Fibroblast of skin of left biceps (primary cell): Measurements from ENCODE around the gene DOCK2.
"Not testable (repeated sequence)": the region's sequence is repeated elsewhere in the genome, so short reads cannot be mapped to it uniquely, and the experiment has no call there.

ENCODE experiments used
- DNase-seq, 2 experiments: peaks; one replicate each; pipeline ENCODE4 v3.0.0-alpha.2; 2013; ENCODE audit warnings: low read depth in 2 of 2

DOCK2 gene

DNA sequence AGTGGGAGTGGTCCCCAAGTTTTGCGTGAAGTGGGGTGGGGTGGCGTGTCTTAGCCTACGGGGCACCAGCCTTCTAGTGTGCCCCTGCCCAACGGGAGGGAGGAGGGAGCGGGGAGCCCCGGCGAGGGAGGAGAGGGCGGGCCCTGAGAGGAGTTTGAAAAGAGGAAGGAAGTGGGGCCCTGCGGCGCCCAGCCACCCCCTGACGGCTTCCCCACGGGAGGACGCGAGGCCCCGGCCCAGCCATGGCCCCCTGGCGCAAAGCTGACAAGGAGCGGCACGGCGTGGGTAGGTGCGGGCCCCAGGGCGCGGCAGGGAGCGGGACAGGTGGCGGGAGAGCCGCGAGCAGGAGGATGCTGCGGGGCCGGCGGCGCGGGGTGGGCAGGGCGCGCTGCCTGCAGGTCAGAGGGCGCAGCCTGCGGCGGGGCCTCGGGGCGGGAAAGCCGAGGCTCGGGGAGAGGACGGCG lies at the start of gene DOCK2:
Gene DOCK2 (plus strand): TSS at position 191 of the 464 bp plus-strand sequence. CDS start 52 bp downstream, at position 243.
- no peak for DNase-seq

DNA sequence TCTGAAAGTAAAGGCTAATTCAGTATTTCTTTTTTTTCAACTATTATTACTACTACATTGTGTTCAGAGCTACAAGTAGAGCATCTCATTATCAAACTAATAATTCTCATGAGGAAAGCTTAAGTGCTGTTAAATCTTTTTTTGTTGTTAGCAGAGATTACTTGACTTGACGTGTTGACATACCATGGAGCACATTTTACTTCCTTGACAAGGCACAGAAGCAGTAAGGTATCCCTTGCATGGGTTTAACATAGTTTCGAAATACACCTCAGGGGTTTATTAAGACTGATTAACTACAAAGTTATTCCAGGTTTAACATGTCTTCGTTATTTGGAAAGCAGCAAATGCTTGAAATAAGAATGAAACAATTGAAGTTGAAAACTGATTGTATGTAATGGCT lies 46.5 kb upstream of the DOCK2 start:
- no peak for DNase-seq

DNA sequence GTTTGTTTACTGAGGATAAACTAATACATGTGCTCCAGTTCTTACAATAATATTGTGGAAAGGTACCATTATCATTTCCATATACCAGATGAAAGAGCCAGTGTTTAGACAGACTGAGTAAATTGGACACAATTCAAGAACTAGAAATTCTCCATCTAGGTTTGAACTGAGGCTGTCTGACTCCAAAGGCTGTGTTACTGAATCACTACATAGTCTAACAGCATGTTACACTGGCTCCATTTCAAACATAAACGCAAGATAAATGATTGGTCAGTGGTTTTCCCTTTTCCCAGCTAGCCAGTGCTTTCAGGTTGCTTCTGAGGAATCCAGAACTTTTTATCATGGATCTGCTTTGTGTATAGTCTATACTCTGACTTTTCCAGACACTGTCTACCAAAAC lies 45.4 kb upstream of the DOCK2 start:
- DNase-seq, result peak in 1 of 2 experiments; percentile 20

GRCh38 chr5:169592937-169593650 lies 44.0 kb upstream of the DOCK2 start:
- no peak for DNase-seq

DNA sequence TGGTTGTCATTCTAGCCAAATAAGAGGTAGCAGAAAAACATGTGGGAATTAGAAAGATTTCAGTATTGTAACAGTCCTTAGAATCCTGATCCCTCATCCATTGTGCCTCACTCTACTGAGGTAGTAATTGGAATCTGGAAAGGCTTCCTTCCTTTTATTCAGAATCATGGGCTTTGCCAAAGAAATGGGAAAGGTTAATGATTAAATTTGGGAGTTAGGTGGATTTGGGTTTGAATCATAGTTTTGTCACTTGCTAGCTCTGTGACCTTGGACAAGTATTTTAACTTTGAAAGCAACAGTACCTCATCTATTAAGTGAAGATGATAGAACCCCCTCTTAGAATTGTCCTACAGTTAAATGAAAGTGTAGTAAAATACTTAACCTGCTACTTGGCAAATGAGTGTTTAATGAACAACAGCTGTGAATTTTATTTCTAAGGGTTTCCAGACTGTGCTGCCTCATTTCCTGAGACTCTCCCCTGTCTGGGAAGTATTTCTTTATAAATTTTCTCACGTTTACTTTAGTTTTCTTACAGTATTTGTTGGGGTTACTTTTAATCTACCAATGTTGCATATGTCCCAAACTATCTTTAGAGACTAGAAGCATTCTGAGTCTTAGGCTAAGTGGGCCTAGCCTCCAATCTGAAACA lies 41.8 kb upstream of the DOCK2 start:
- DNase-seq, result no peak

- DNase-seq, result no peak
These were observed 37.6 kb upstream of the DOCK2 start for GRCh38 chr5:169599451-169599850.

GRCh38 chr5:169602535-169602934 lies 34.5 kb upstream of the DOCK2 start:
- no peak for DNase-seq

DNA sequence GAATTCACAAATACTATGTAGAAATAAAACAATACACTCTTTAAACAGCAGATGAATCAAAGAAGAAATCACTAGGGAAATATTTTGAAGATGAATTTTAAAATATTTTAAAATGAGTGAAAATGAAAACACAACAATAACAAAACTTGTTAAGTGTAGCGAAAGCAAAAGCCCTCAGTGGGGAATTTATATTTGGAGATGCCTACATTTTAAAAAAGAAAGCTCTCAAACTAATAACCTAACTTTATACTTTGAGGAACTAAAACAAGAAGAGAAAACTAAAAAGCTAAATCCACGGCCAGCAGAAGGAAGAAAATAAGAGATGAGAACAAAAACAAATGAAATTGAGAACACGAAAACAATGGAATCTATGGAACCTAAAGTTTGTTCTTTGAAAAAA lies 30.8 kb upstream of the DOCK2 start:
- no peak for DNase-seq

DNA sequence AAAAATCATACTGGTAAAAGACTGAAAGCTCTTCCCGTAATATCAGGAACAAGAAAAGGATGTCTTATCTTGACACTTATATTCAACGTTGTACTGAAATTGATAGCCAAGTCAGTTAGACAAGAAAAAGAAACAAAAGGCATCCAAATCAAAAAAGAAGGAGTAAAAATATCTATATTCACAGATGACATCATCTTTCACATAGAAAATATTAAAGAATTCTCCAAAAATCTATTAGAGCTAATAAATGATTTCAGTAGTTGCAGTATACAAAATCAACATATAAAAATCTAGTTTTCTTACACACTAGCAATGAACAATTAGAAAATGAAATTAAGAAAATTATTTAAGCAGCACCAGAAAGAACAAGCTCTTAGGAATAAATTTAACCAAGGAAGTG lies 29.2 kb upstream of the DOCK2 start:
- no peak for DNase-seq

DNA sequence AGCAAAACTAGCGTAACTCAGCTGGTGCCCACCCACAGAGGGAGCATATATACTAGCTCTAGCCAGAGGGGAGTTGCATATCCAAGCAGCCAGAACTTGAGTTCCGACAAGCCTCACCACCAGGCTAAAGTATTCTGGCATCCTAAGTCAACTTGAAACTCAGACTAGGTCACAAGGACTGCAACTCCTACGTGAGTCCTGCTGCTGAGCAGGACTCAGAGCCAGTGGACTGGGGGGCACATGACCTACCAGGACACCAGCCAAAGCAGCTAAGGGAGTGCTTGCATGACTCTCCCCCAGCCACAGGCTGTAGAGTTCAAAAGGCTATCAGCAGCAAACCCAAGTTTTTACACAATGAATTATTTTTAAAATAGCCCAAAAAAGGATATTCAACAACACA lies 27.4 kb upstream of the DOCK2 start:
- DNase-seq, result no peak

DNA sequence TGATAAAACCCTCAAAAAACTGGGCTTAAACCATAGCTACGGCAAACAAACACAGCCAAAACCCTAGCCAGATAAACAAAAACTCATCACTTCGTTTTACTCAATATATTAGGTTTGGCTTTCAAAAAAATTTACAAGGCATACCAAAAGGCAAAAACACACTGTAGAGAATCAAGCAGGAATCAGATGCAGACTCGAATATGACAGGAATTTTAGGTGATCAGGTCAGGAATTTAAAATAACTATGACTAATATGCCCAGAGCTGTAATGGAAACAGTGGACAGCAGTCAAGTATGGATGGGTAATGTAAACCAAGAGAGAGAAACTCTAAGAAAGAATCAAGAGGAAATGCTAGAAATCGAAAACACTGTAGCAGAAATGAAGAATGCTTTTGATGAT lies 26.5 kb upstream of the DOCK2 start:
- DNase-seq, result no peak

- no peak for DNase-seq
These were observed 21.5 kb upstream of the DOCK2 start for GRCh38 chr5:169615561-169615960.

DNA sequence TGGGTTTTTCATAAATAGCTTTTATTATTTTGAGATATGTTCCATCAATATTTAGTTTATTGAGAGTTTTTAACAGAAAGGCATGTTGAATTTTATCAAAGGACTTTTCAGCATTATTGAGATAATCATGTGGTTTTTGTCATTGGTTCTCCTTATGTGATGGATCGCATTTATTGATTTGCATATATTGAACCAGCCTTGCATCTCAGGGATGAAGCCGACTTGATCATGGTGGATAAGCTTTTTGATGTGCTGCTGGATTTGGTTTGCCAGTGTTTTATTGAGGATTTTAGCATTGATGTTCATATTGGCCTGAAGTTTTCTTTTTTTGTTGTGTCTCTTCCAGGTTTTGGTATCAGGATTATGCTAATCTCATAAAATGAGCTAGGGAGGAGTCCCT lies 12.8 kb upstream of the DOCK2 start:
- DNase-seq, result not testable (repeated sequence)

DNA sequence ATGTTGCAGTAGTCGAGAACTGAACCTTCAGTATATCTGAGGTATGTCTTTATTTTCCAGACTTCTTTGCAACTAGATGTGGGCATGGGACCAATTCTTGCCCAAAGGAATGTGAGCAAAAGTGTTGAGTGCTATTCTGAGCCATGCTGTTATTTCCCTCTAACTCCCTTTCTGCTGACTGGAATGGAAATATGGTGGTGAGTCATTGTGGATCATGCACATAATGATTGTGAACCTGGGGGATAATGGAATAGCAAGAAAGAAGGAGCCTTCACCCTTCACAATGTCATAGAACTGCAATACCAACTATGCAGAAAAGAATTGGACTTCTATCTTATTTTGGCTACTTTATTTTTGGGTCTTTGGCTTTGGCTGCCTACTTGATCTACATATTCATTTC lies 10.3 kb upstream of the DOCK2 start:
- DNase-seq, result peak; percentile 92 to 93

DNA sequence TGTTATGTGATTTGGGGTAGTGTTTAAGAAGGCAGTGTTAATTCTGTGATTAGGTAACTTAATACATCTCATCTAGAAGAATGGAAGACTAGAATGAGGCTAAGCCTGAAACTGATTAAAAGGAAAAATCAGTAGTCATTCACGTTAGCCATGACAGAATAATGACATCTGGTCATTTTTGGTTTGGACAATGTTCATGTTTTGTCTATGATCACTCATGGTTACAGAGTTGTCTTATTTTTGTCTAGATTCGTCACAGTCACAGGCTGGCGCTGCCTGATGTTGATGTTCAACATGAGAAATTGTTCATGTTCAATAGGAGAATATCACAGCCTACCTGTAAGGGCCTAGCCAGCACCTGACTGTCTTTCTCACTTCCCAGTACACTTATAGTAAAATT lies 9.5 kb upstream of the DOCK2 start:
- no peak for DNase-seq

DNA sequence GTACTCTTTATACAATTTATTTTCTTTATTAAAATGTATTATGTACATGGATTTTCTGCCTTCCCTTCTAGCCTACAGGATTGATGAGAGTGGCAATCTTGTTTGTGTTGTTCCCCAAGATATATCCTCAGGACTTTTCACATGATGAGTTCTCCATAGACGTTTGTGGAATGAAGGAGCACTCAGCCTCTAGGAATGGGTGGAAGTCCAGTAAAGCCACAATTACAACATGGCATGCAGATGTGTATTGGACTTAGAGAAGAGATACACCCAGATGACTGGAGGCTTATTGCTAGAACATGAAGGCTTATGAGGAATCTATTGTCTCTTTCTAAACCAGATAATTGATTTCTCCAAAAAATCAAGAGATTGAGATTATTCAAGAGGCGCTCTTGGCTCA lies 8.2 kb upstream of the DOCK2 start:
- peak; percentile 40 to 46 for DNase-seq

- DNase-seq, result peak; percentile 42 to 49
These were observed 7.1 kb upstream of the DOCK2 start for GRCh38 chr5:169629847-169630548.

- DNase-seq, result peak; percentile 34 to 50
These were observed 5.7 kb upstream of the DOCK2 start for GRCh38 chr5:169631360-169631759.

DNA sequence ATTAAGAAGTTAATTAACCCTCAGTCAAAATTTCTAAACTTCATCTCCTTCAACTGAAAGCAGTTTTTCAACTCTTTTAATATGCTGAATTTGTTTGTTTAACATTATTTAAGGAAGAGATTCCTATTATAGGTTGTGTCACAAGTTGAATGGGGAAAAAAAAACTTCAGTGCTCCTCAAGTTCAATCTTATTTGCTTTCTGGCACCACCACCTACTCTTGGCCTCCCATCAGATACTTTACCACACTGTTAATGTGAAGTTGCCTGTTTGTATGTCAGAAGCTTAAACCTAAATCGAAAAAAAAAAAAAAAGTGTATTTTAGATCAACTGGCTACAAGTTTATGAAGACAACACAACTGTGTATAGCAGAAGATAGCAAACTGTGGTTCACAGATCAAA lies 4.1 kb upstream of the DOCK2 start:
- DNase-seq, result no peak

DNA sequence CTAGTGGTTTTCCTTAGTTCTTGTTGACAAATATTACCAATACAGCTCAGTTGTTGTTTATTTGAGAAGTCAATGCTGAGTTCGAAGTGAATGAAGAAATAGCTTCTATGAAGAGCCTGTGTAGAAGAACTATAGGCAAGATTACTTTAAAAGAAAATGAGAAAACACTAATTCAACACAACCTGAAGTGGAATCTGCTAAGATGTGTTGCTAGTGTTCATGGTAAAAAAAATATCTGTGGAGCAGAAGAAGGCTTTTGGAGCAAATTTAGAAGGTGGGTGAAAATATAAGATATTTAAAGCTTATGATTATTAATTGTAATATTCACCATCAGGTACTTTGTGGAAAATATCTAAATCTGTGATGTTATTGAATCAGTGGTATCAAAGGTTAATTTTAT lies 2.5 kb upstream of the DOCK2 start:
- no peak for DNase-seq

- no peak for DNase-seq
These were observed 1.1 kb upstream of the DOCK2 start for GRCh38 chr5:169635936-169636335.

DNA sequence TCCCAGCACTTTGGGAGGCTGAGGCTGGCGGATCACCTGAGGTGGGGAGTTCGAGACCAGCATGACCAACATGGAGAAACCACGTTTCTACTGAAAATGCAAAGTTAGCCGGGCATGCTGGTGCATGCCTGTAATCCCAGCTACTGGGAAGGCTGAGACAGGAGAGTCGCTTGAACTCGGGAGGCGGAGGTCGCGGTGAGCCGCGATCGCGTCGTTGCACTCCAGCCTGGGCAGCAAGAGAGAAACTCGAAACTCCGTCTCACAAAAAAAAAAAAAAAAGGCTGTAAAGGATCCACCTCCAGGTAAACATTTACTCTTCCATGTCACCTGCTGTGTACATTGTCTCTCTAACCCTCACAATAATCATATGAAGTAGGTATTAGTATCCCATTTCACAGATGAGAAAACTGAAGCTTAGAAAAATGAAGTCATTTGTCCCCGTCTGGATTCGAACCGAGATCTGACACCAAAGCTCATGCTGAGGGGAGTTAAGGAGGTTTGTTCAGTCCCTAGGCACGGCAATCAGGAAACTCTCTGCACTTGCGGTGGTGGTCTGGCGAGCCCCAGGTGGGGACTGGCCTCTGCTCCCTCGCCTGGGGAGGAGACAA lies 494 bp upstream of the DOCK2 start:
- no peak for DNase-seq
